CD4-positive, alpha-beta memory T cell (primary cell): Measurements from ENCODE around the gene ZBTB9. TPM values are rescaled to one million over a fixed set of nuclear protein-coding genes. Genes with fewer than 3 reads are reported as not detected.

Experiments
- microRNA-seq: library from miRNA; unstranded; fragments of <30 nt; microRNA quantifications from one replicate; pipeline ENCODE4 v1.2.0, GENCODE V29; 2021; ENCODE audit warnings: borderline replicate concordance, borderline number of aligned reads, borderline microRNAs expressed, mixed read lengths
- polyA plus RNA-seq, 2 donors: library from polyadenylated mRNA; unstranded; fragments of 300-500 nt; fragmentation: Illumina TruSeq; gene quantifications; one replicate each; pipeline ENCODE4 v1.2.3, GENCODE V29; 2021
- total RNA-seq, 2 experiments: library from RNA; stranded (reverse); gene quantifications; one replicate each; pipeline ENCODE4 v1.2.3, GENCODE V29; 2021

ZBTB9 gene
- total and polyA plus RNA-seq, 4 experiments from 2014 or later, result 5.7 to 12.8 (median 11.8) TPM

Small RNAs within 50 kb of the gene (microRNA-seq; reads per million reads assigned to microRNA genes)
- gene MIR5004, result not detected

Other genes with a start within 250 kb of the ZBTB9 start
- gene HSD17B8, start 249.9 kb upstream of the ZBTB9 start, total RNA-seq, result 10 to 100 TPM; 20.2 to 22.3 TPM
- 10 to 100 TPM; 57.4 to 77.3 TPM for gene HSD17B8, start 249.9 kb upstream of the ZBTB9 start, polyA plus RNA-seq
- gene RING1, start 246.1 kb upstream of the ZBTB9 start, total RNA-seq, result 10 to 100 TPM; 36.8 to 38.4 TPM
- gene RING1, start 246.1 kb upstream of the ZBTB9 start, polyA plus RNA-seq, result 1 to 10 TPM; 3.4 to 7.8 TPM
- 10 to 100 TPM; 89.4 to 95.7 TPM for gene VPS52, start 182.7 kb upstream of the ZBTB9 start, total RNA-seq
- gene VPS52, start 182.7 kb upstream of the ZBTB9 start, polyA plus RNA-seq, result 10 to 100 TPM; 13.4 to 18.6 TPM
- 1,000 to 10,000 TPM; 3,264 to 3,439 TPM for gene RPS18, start 182.5 kb upstream of the ZBTB9 start, total RNA-seq
- 1,000 to 10,000 TPM; 8,832 to 8,968 TPM for gene RPS18, start 182.5 kb upstream of the ZBTB9 start, polyA plus RNA-seq
- gene B3GALT4, start 177.5 kb upstream of the ZBTB9 start, total RNA-seq, result 10 to 100 TPM; 43.3 to 46.7 TPM
- gene B3GALT4, start 177.5 kb upstream of the ZBTB9 start, polyA plus RNA-seq, result 10 to 100 TPM; 22.2 to 30.5 TPM
- gene WDR46, start 165.3 kb upstream of the ZBTB9 start, total RNA-seq, result 10 to 100 TPM; 60.8 to 66.1 TPM
- 10 to 100 TPM; 65.8 to 88.9 TPM for gene WDR46, start 165.3 kb upstream of the ZBTB9 start, polyA plus RNA-seq
- gene PFDN6, start 165.0 kb upstream of the ZBTB9 start, total RNA-seq, result 10 to 100 TPM; 43.6 to 45.5 TPM
- gene PFDN6, start 165.0 kb upstream of the ZBTB9 start, polyA plus RNA-seq, result 10 to 100 TPM; 33.1 to 36.7 TPM
- 10 to 100 TPM; 66.8 to 67.9 TPM for gene RGL2, start 155.6 kb upstream of the ZBTB9 start, total RNA-seq
- 10 to 100 TPM in 1 of 2 donors, 1 to 10 TPM in 1; 10.0 to 12.5 TPM for gene RGL2, start 155.6 kb upstream of the ZBTB9 start, polyA plus RNA-seq
- gene TAPBP, start 140.5 kb upstream of the ZBTB9 start, total RNA-seq, result 100 to 1,000 TPM; 240 to 248 TPM
- 100 to 1,000 TPM; 277 to 370 TPM for gene TAPBP, start 140.5 kb upstream of the ZBTB9 start, polyA plus RNA-seq
- gene ZBTB22, start 136.8 kb upstream of the ZBTB9 start, total RNA-seq, result 10 to 100 TPM; 28.6 to 28.7 TPM
- gene ZBTB22, start 136.8 kb upstream of the ZBTB9 start, polyA plus RNA-seq, result 10 to 100 TPM; 15.3 to 18.4 TPM
- gene DAXX, start 131.6 kb upstream of the ZBTB9 start, total RNA-seq, result 10 to 100 TPM; 76.4 to 84.7 TPM
- 100 to 1,000 TPM in 1 of 2 donors, 10 to 100 TPM in 1; 73.1 to 125 TPM for gene DAXX, start 131.6 kb upstream of the ZBTB9 start, polyA plus RNA-seq
- gene KIFC1, start 62.8 kb upstream of the ZBTB9 start, total RNA-seq, result under 1 TPM; 0.61 to 0.69 TPM
- under 1 TPM in 1 of 2 donors, not detected in 1; 0.54 TPM for gene KIFC1, start 62.8 kb upstream of the ZBTB9 start, polyA plus RNA-seq
- 100 to 1,000 TPM; 220 TPM for gene PHF1, start 43.6 kb upstream of the ZBTB9 start, total RNA-seq
- gene PHF1, start 43.6 kb upstream of the ZBTB9 start, polyA plus RNA-seq, result 10 to 100 TPM; 61.2 to 81.8 TPM
- gene CUTA, start 36.5 kb upstream of the ZBTB9 start, total RNA-seq, result 100 to 1,000 TPM; 210 to 217 TPM
- 100 to 1,000 TPM; 371 to 407 TPM for gene CUTA, start 36.5 kb upstream of the ZBTB9 start, polyA plus RNA-seq
- gene SYNGAP1, start 34.5 kb upstream of the ZBTB9 start, total RNA-seq, result 10 to 100 TPM; 47.8 to 48.0 TPM
- gene SYNGAP1, start 34.5 kb upstream of the ZBTB9 start, polyA plus RNA-seq, result 1 to 10 TPM in 1 of 2 donors, not detected in 1; 1.9 TPM
- 10 to 100 TPM; 26.2 to 27.2 TPM for gene BAK1, start 125.7 kb downstream of the ZBTB9 start, total RNA-seq
- 10 to 100 TPM; 28.1 to 41.6 TPM for gene BAK1, start 125.7 kb downstream of the ZBTB9 start, polyA plus RNA-seq
- 10 to 100 TPM; 71.2 to 72.4 TPM for gene ITPR3, start 166.7 kb downstream of the ZBTB9 start, total RNA-seq
- gene ITPR3, start 166.7 kb downstream of the ZBTB9 start, polyA plus RNA-seq, result 1 to 10 TPM in 1 of 2 donors, under 1 TPM in 1; 0.55 to 8.1 TPM